Measurements from ENCODE around the gene AP1G2. TPM values are rescaled to one million over a fixed set of nuclear protein-coding genes. Genes with fewer than 3 reads are reported as not detected.

AP1G2 gene
- total RNA-seq, 1 donor from 2014 or later: 294 TPM

DNA sequence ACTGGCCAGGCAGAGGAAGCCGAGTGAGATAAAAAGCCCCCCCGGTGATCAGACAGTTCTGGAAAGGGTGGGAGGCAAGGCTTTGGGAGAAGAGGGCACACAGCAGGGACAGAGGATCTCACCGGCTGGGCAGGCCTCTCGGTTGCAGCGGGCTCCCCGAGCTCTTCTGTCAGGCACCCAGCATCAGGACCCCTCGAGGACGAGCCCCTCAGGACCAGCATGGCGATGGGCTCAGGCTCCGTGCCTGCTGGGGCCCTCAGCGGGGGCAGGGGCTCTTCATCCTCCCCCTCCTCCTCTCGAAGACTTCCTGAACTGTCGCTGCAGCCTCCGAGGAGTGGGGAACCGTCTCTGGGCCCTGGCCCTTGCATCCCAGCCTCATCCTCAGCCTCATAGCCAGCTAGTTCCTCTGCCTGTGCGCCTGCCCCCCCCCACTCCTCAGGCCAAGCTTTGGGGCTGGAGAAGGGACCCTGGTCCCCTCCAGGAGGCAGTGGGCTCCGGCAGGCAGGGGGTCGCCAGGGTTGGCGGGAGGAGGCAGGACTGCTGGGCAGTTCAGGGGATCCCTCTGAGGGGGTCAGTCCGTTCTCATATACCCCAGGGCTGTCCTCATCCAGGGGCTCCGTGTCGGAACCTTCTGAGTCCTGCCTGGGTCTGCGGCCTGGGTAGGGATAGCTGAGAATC is 3.4 kb upstream of the AP1G2 start:
- DNase-seq (ENCODE audit: low spot score): no peak

DNA sequence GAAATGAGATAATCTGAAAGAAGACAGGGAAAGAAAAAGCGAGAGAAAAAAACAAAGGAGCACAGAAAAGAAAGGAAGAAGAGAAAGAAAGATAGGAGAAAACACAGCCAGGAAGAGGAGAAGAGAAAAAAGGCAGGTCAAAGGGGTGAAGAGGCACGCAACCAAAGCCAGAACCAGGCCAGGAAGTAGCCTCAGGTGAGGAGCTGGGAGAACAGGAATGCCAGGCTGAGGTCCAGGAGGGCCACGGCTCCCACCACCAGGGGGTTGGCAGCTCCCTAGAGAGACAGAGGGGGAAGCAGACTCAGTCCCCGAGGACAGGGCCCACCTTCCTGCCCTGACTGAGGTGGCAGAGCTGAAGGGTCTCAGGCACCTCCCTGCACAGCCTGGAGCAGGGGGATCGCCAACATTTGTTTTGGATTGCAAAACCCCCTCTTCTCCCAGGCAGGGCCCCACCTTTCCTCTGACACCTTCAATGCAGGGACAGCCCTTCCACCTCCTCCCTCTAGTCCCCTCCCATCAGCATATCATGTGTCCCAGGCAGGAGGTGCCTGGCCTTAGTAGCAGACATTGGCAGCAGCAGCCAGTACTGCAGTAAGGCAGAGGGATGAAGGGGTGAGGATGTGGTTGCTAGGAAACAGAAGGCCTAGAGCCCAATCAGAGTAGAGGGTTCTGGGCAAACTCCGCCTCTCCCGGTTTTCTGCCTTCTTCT is 2.0 kb upstream of the AP1G2 start:
- DNase-seq (ENCODE audit: low spot score): no peak

DNA sequence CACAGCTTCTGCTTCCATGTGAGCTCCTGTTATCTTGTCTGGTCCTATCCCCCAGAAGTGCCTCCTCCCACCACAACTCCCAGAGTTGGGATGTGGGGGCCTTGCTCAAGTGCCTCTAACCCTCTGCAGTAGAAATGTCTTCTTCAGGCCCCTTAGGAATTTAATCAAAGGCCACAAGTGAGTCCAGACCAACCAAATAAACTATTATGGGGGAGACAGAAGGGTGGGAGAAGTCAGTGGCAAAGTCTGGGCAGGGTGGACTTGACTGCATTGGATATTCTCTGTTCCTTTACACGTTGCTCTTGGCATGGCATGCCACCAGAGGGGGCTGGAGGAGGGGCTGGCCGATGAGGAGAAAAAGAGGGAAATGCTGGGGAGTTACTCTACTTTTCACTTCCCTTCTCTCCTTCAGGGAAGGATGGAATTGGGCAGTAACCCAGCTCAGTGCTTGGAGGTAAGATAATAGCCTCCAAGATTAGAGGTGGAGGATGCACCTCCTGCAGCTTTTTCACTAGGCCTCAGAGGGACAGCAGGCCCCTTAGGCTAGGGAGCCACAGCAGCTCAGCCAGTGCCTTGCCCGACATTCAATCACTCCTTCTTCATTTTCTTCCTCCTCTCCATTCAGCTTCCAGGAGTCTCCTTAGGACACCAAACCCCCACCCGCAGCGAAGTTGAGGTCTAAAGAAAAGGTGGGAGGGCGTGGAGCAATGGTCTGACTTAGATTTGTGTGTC is 1.2 kb upstream of the AP1G2 start:
- no peak for DNase-seq (ENCODE audit: low spot score)

DNA sequence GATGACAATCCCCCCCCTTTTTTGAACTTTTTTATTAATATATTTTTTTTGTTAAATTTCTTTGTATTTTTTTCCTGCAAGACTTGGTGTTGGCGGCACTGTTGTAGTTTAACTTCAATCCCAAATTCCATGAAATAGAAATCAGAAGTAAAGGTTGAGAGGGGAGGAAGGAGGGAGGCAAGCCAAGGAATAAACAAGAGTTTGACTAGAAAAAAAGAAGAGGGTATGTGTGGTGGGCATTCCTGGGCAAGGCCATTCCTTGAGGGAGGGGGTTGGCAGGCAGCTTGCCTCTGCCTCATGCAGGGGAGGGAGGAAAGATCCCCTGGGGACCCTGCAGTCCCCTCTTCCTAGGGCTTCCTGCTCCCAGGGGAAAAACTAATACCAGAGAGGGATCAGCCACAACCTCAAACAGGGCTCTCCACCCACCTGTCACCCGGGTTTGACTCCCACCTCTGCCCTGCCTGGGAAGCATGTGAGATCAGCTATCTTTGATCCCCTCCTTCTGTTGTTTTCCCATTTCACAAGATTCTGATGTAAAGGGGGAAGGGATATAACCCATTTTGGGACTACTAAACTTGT is 519 bp upstream of the AP1G2 start:
- DNase-seq (ENCODE audit: low spot score): no peak

DNA sequence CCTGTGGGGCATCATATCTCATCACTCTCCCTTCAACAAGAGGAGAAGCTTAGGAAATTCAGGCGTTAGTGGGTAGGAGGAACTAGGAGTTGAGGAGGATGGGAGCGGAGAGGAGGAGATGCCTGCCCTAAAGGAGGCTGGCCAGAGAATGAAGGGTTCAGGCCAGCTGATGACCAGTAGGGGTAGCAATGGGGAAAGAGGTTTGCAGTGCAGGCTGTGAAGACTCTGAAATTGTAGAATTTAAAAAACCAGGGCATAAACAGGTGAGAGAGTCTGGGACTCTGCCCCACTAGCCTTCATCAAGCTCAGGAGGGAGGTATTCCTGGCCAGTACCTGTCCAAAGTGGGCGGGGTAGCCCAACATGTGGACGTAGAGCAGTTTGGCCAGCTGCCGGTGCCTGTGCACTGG is 809 bp downstream of the AP1G2 start:
- peak; percentile 43 for DNase-seq (ENCODE audit: low spot score)

DNA sequence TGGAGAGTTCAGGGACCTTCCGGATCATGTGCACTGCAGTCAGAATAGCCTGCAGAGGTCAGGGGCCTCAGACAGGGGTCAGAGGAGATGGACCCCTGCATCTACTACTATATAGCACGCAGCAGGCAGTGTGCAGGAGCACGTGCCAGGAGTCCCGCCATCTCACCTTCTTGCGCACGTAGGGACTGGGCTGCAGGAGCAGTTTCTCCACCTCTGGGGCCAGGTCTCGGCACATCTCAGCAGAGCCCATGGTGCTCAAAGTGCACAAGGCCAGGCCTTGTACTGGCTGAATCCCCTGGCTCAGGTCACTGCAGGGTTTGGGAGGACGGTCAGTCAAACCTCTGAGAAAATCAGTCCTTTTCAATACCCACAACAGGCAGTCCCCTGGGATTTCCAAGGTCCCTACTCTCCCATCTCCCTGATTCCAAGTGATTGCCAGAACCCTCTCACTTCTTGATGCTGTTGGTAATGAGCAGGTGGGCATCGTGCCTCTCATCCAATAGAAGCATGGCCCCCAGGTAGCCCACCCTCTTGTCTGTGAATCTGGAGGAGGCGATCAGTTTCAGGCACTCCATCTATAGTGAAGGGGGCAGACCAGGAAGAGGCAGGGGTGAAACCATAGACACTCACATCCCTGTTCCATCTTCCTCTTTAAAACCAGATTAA is 1.3 kb downstream of the AP1G2 start:
- DNase-seq (ENCODE audit: low spot score): no peak

DNA sequence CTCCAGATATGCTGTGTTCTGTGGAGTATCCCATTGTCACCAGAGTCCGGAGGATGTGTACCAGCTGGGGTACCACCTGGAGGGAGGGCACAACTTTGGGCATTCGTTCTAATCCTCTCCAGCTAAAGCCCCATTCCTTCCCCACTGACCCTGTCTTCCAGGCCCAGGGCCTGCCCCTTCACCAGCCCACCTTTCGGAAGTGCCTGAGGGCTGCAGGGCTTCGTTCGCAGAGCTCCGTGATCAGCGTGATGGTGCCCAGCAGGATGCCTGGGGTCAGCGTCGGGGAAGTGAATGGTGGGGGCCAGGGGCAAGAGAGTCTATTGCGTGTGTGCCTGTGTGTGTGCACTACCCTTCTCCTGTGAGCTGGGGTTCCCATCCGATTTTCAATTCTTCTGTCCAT is 2.0 kb downstream of the AP1G2 start:
- DNase-seq (ENCODE audit: low spot score): no peak

DNA sequence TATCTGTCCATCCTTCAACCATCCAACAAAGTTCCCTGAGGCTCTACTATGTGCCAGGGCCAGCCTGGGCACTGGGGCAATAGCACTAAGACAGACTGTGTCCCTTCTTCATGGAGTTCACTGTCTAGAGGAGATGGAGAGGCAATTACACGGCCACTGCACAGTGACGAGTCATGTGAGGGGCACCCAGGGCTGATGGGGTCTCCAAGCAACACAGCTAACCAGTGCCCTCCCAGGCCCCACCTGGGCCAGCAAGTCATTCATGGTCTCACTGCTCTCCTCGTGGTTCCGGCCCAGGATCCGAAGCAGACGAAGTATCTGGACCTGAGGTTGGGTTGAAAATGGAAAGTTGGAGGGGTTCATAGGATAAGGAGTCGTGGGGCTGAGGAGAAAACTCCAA is 2.7 kb downstream of the AP1G2 start:
- DNase-seq (ENCODE audit: low spot score): no peak

DNA sequence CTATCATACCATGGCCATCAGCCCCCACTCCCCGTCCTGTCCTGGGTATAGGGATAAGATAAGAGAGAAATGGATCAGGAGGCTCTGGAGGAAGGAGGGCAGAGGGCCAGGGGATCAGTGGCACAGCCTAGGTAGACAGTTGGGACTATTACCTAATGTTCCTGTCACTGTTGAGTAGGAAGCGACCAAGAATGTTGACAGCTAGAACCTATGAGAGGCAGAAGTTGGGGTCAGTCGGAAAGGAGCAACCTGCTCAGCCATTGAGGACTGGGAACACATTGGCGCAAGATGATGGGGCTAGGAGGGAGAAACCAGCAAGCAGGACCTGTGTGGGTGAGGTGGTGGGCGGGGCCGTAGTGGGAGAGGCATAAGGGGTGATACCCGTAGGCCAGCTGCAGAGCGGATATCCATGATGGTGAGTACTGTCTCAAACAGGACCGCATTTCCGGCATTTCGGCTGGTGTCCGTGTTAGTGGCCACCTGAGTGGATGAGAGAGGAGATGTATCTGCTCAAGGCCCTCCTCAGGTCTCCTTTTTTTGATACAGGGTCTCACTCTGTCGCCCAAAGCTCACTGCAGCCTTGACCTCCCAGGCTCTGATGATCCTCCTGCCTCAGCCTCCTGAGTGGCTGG is 3.3 kb downstream of the AP1G2 start:
- DNase-seq (ENCODE audit: low spot score): no peak

DNA sequence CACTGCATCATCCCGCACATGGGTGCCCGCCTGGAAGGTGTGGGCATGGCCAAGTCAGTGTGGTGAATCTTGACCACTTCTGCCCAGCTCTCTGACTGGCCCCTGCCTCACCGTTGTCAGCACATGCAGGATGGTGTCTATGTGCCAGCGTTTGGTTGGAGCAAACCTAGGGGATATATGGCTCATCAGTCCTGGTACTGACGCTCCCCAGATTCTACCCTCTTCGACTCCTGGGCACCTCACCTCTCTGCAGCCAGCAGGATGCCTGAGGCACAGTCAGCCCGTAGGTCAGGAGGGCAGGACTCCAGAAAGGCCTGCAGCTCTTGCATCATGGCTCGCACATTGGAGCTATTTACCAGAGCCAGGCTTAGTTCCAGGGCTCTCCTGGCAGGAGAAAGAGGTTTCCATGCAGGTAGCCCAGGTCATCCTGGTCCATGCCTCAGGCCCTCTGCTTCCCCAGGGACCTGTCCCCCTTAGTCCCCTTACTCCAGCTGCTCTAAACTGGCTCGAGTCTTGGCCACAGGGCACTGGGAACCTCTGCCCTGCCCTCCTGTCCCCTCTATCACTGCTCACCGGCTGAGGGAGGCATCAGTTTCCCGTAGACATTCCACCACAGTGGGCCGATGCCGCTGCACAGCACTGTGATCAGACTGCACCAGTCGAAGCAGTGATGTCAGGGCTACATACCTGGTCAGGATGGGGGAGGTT is 4.0 kb downstream of the AP1G2 start:
- no peak for DNase-seq (ENCODE audit: low spot score)

DNA sequence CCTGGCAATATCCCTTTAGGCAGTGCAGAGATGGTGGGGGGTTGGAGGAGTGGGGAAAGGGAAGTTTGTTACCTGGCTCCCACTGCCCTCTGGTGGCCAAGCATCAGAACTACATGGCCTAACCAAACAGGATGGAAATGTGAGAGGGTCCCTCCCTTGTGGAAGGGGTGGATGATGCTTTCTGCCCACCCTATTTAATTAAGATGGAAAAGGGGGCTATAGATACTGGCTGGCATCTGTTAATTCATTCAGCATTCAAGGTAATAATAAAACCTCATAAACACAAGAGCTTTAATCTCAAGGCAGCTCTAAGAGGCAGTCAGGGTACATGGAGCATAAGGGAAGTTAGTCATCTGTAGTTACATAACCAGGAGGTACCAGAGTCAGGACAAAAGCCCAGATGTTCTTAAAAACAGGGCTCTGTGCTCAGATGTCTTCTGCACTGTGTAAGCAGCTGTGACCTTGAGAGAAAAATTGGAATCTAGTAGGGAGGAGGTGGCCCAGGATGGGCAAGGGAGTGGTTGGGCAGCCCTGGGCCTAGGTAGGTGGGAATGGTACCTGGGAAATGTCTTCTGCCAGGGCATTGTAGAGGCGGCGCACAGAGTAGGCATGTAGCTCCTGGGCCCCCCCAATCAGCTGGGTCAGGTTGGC is 4.6 kb downstream of the AP1G2 start:
- DNase-seq (ENCODE audit: low spot score): no peak

DNA sequence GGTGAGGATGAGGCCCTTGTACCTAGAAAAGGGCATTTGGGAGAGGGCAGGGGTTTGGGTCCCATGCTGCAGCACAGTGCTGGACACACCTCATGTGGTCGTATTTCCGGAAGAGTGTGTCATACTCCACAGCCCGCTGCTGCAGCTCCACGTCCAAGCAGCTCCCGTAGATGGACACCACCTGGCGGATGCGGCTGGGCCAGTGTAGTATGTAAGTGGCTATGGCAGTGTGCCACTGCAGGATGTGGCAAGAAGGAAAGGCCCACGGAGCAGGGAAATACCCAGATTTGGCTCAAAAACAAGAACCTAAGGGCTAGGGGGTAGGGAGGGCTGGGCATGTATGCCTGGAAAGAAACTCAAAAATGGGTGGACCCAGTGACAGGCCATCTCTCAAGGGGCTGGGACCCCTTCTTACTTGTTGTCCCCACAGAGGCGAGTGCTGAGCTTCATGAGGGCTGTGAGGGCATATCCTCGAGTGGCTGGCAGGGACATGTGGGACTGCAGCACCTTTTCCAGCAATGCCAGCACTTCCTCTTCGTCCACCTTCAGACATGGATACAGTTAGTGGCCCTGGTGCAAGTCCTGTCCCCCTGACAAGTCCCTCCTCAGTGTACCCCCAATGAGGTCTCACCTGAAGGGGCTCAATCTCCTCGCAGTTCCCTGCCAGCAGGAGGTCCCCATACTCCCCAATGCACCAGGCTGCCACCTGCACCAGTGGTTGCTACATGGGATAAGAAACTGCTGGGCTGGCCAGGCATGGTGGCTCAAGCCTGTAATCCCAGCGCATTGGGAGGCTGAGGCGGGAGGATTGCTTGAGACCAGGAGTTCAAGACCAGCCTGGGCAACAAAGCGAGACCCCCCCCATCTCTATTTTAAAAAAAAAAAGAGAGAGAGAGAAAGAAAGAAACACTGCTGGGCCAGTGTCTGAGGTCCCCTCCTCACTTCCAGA is 5.4 kb downstream of the AP1G2 start:
- DNase-seq (ENCODE audit: low spot score): no peak

DNA sequence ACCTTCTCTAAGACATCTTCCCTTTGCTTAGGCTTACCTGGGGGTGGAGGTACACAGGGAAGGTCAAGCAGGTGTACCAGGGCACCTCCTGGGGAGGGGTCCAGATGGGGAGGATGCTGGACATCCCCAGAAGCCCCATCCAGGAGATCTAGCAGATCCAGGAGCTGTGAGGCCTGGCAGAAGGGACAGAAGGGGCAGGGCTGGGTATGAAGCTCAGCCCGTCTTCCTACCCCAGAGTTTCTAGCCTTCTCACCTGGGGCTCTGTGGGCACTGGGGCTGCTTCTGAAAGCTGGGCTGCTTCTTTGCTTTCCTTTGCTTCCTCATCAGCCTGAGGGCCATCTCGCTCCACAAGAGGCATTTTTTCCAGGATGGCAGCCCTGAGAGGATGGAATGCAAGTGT is 6.3 kb downstream of the AP1G2 start:
- DNase-seq (ENCODE audit: low spot score): no peak

DNA sequence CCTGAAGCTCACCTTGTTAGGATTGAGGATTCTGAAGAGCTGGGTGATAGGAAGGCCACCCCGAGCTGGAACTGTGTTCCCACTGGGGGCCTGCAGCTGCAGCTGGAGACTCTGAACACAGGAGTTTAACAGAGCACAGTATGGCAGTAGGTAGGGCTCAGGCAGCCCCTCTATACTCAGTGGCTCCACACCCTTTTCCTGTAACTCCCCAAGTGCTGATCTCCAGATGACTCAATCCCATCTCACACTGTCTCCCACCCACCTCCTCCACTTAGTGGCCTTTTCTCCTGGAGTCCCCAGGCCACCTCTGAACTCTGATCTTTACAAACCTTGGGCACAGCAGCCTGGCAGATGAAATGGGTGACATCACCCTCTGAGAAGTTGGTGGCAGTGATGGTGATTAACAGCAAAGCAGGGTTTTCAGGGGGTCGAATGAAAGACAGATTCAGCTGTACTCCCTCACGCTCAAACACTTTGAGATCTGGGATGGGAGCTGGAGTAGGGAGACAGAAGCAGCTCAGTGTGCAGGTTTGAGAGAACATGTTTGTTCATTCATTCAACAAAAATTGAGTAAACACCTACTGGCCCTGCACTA is 7.6 kb downstream of the AP1G2 start:
- no peak for DNase-seq (ENCODE audit: low spot score)

DNA sequence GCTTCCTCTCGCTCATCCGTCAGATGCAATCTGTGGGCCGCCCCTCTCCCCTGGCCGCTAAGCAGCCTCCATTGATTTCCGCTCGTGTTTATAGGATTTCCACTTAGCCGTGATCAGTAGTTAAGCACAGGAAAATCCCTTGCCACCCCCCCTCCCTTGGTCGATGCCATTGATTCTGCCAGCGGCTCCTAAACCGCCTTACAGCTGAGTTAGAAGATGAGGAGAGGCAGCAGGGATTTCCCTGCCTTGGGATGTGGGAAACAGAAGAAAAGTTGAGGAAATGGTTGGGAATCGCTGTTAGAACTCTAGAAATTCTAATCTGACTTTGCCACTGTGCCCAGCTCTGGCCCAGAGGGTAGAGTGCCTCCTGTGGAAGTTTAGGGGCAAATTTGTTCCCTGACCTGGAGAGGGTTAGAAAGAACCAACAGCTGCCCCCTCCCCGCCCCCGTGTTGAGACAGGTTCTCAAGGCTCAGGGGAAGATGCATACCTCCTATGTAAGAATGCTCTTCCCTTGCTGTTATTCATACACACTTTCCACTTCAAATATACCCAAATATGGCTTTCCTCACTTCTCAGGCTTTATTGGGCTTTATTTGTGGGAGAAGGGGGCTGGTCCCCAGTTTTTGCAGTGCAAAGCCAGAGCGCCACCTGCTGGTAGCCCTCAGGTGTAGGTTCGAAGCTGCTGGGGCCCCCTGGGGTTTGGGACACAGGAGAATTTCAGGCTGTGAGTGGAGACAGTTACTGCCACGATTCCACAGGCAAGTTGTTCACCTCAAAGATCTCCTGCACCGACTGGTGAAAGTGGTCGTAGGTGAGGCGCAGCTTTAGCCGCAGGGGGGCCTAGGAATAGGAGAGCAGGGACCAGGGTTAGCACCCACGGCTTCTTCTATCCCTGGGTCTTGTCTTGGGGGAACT is 8.3 kb downstream of the AP1G2 start:
- no peak for DNase-seq (ENCODE audit: low spot score)

DNA sequence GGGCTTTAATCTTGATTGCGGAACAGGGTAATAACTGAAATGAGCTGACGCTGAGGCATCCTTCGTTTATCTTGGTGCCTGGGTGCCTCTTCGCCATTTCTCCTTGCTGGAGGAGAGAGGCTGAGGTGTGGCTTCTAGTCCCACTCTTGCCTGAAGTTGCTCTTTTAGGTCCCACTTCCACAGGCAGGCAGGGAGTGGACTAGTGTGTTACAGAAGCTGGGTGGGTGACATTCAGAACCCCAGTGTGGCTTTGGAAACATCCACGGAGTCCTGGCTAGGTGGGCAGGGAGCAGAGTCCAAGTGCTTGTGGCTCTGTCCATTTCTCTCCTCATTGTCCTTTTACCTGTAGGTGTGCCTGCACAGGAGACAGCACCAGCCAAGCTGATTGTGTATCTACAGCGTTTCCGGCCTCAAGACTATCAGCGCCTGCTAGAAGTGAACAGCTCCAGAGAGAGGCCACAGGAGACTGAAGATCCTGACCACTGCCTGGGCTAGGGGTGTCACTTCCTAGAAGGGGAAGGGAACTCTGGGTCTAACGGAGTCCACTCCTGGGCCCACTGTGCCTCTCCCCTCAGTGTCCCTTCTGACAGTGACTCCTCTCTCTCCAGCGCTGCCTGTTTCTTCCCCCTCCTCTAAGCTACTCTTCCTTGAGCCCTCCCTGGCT is 9.1 kb downstream of the AP1G2 start:
- DNase-seq (ENCODE audit: low spot score): no peak

DNA sequence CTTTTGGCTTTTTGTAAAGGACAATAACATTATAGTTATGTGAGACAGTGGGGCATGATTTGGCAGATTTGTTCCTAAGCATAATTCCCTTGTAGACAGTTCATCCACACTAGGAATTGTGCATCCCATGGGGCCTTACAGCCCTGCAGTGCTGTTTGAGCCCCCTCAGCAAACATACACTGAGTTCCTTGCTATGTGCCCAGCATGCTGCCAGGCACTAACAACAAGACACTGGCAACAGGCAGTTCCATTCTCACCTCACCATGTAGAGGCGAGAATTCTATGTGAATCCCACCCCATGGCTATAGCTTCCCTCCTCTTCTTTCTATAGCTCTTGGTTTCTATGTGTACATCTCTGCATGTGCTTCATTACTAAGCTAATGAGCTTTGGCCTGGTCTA is 9.6 kb downstream of the AP1G2 start:
- no peak for DNase-seq (ENCODE audit: low spot score)
